IMR-90 (cell line): ENCODE data around the gene GRIN2A. TPM values are rescaled to one million over a fixed set of nuclear protein-coding genes. Genes with fewer than 3 reads are reported as not detected.

Experiments used
- ATAC-seq: fragments of 200-7000 bp; cut with Tn5 transposase; 2 replicates; pipeline ENCODE4 v1.9.1; 2020; ENCODE audit warnings: low read depth, mild to moderate bottlenecking, moderate library complexity
- BruUV-seq: library from RNA; stranded (reverse); fragments of 400-500 nt; replicated peaks from 2 replicates; lab custom pipeline; 2021; lab: Mats Ljungman, UMichigan
- CTCF ChIA-PET: fragments of 300-600 bp; formaldehyde crosslinking; extraction: SDS; loops from one replicate; lab custom pipeline; 2021; ENCODE audit warnings: antibody characterized with exemption; lab: Yijun Ruan, JAX
- POLR2A ChIA-PET: fragments of 300-600 bp; sonication (Branson Sonifier 250); formaldehyde crosslinking; loops from one replicate; lab custom pipeline; 2022; ENCODE audit warnings: antibody characterized with exemption; ENCODE audit not compliant: unreplicated experiment; lab: Charles Lee
- DNase-seq: peaks from one replicate; pipeline ENCODE4 v3.0.0; 2013
- H2AFZ ChIP-seq: replicated peaks from 2 replicates; pipeline ENCODE3; 2013; ENCODE audit warnings: low read length, mild to moderate bottlenecking; ENCODE audit not compliant: poor library complexity
- H2AK5ac ChIP-seq: 2 replicates; pipeline ENCODE4 v1.6.1; 2013; ENCODE audit warnings: low read depth, low read length, inconsistent platforms
- H2AK9ac ChIP-seq: replicated peaks from 2 replicates; pipeline ENCODE3; 2013; ENCODE audit warnings: mild to moderate bottlenecking, low read depth, low read length, moderate library complexity; ENCODE audit not compliant: poor library complexity
- H2BK120ac ChIP-seq: 2 replicates; pipeline ENCODE4 v1.6.1; 2013; ENCODE audit warnings: low read depth, low read length, inconsistent platforms
- H2BK15ac ChIP-seq: 3 replicates; pipeline ENCODE4 v1.6.1; 2013; ENCODE audit warnings: low read depth, low read length, inconsistent platforms
- H2BK20ac ChIP-seq: 2 replicates; pipeline ENCODE4 v1.6.1; 2013; ENCODE audit warnings: low read depth, mild to moderate bottlenecking, inconsistent platforms, low read length, moderate library complexity
- H2BK5ac ChIP-seq: 2 replicates; pipeline ENCODE4 v1.6.1; 2013; ENCODE audit warnings: mild to moderate bottlenecking, low read depth, low read length, inconsistent platforms; ENCODE audit not compliant: poor library complexity, severe bottlenecking
- H3K14ac ChIP-seq: replicated peaks from 2 replicates; pipeline ENCODE4 v1.6.1; 2013; ENCODE audit warnings: low read depth, low read length, inconsistent platforms
- H3K18ac ChIP-seq: 2 replicates; pipeline ENCODE4 v1.6.1; 2013; ENCODE audit warnings: low read depth, low read length, control low read depth
- H3K23ac ChIP-seq: 2 replicates; pipeline ENCODE4 v1.6.1; 2013; ENCODE audit warnings: low read depth, low read length, inconsistent platforms
- H3K27ac ChIP-seq: 2 replicates; pipeline ENCODE4 v1.5.1; 2013; ENCODE audit warnings: mild to moderate bottlenecking, control low read depth, low read length; ENCODE audit not compliant: insufficient read depth
- H3K27me3 ChIP-seq: 2 replicates; pipeline ENCODE4 v1.6.1; 2013; ENCODE audit warnings: low read length; ENCODE audit not compliant: control insufficient read depth, insufficient read depth
- H3K36me3 ChIP-seq: 2 replicates; pipeline ENCODE4 v1.6.1; 2013; ENCODE audit warnings: low read length, mixed read lengths; ENCODE audit not compliant: control insufficient read depth, insufficient read depth
- H3K4ac ChIP-seq: 2 replicates; pipeline ENCODE4 v1.6.1; 2013; ENCODE audit warnings: low read depth, low read length, inconsistent platforms
- H3K4me1 ChIP-seq: 2 replicates; pipeline ENCODE4 v1.6.1; 2013; ENCODE audit warnings: low read length, mixed read lengths; ENCODE audit not compliant: control insufficient read depth, insufficient read depth
- H3K4me2 ChIP-seq: 2 replicates; pipeline ENCODE4 v1.6.1; 2013; ENCODE audit warnings: low read depth, mild to moderate bottlenecking, control low read depth, low read length, moderate library complexity
- H3K4me3 ChIP-seq: 2 replicates; pipeline ENCODE4 v1.5.1; 2013; ENCODE audit warnings: low read depth, mild to moderate bottlenecking, control low read depth, low read length, moderate library complexity; ENCODE audit not compliant: insufficient read depth
- H3K56ac ChIP-seq: 2 replicates; pipeline ENCODE4 v1.6.1; 2013; ENCODE audit warnings: low read length, inconsistent platforms; ENCODE audit not compliant: insufficient read depth; ENCODE audit errors: extremely low read depth
- H3K79me1 ChIP-seq, 2 experiments: 2 replicates each; pipeline ENCODE4 v1.6.1; 2013; ENCODE audit warnings: low read length in 2 of 2, inconsistent platforms in 1 of 2, low read depth in 1 of 2
- H3K9ac ChIP-seq: 2 replicates; pipeline ENCODE4 v1.6.1; 2013; ENCODE audit warnings: low read depth, low read length, control low read depth
- H3K9me1 ChIP-seq: 2 replicates; pipeline ENCODE4 v1.6.1; 2013; ENCODE audit warnings: low read length, inconsistent platforms; ENCODE audit not compliant: insufficient read depth
- H3K9me3 ChIP-seq: 2 replicates; pipeline ENCODE4 v1.6.1; 2013; ENCODE audit warnings: low read length; ENCODE audit not compliant: control insufficient read depth, insufficient read depth
- H4K20me1 ChIP-seq: 2 replicates; pipeline ENCODE4 v1.6.1; 2013; ENCODE audit warnings: low read length, inconsistent platforms; ENCODE audit not compliant: insufficient read depth
- H4K5ac ChIP-seq: 2 replicates; pipeline ENCODE4 v1.6.1; 2013; ENCODE audit warnings: mild to moderate bottlenecking, low read depth, low read length, control low read depth
- H4K8ac ChIP-seq, 2 experiments: 2 replicates each; pipeline ENCODE4 v1.6.1; 2013; ENCODE audit warnings: low read depth in 2 of 2, low read length in 2 of 2, control low read depth in 1 of 2, inconsistent platforms in 1 of 2
- H4K91ac ChIP-seq: 2 replicates; pipeline ENCODE4 v1.6.1; 2013; ENCODE audit warnings: low read depth, low read length, inconsistent platforms; ENCODE audit not compliant: insufficient read depth
- CEBPB ChIP-seq: IDR thresholded peaks from 2 replicates; pipeline ENCODE4 v1.6.1; 2012; ENCODE audit warnings: low read depth, low read length, improper control_type of control experiment
- MAFK ChIP-seq: IDR thresholded peaks from 2 replicates; pipeline ENCODE4 v1.6.1; 2012; ENCODE audit warnings: low read depth, low read length, improper control_type of control experiment
- MAZ ChIP-seq: IDR thresholded peaks from 2 replicates; pipeline ENCODE4 v1.6.1; 2012; ENCODE audit warnings: low read depth, mild to moderate bottlenecking, low read length, improper control_type of control experiment, moderate library complexity, borderline replicate concordance
- RCOR1 ChIP-seq: IDR thresholded peaks from 2 replicates; pipeline ENCODE4 v1.6.1; 2012; ENCODE audit warnings: mild to moderate bottlenecking, low read length, improper control_type of control experiment; ENCODE audit not compliant: insufficient replicate concordance
- RFX5 ChIP-seq: IDR thresholded peaks from 2 replicates; pipeline ENCODE4 v1.8.0; 2012; ENCODE audit warnings: low read depth, mild to moderate bottlenecking, low read length, moderate library complexity
- WGBS, 2 experiments: methylation state at CpG; one replicate each; pipeline versions ENCODE4 v1.1.5 to v1.1.7; 2013; ENCODE audit warnings: missing lambda C conversion rate in 2 of 2; ENCODE audit not compliant: insufficient read length in 1 of 2; ENCODE audit errors: extremely low coverage in 2 of 2; 5-methylcytosine and 5-hydroxymethylcytosine counted together
- dilution Hi-C: fragments of 300-500 bp; cut with HindIII; formaldehyde crosslinking; loops from one replicate; pipeline ENCODE4 v1.14.3; 2018; ENCODE audit warnings: low sequenced_read_pairs; ENCODE audit not compliant: unreplicated experiment
- in situ Hi-C: fragments of 300-500 bp; cut with MboI; formaldehyde crosslinking; loops from 3 replicates; pipeline ENCODE4 v1.14.3; 2019; ENCODE audit warnings: low sequenced_read_pairs, inconsistent platforms, mixed read lengths
- intact Hi-C: fragments of 100-400 bp; cut with micrococcal nuclease; formaldehyde crosslinking; loops from 2 replicates; pipeline ENCODE4 v1.10.0; 2022
- polyA plus RNA-seq, 3 experiments: library from polyadenylated mRNA; depleted of rRNA; stranded (reverse); fragments of >200 nt; gene quantifications; 2 replicates each; pipeline ENCODE4 v1.2.3, GENCODE V29; 2012; ENCODE audit warnings: low replicate concordance in 1 of 3
- total RNA-seq: library from RNA; depleted of rRNA; stranded (reverse); fragments of >200 nt; gene quantifications from 2 replicates; pipeline ENCODE4 v1.2.3, GENCODE V29; 2012

Gene GRIN2A
- total and polyA plus RNA-seq, 2 of the 4 experiments (the other 2 are of a cell fraction): under 0.01 TPM; not detected in 1

GRCh38 chr16:9836118-9836736, 346.0 kb downstream of the GRIN2A start:
- no peaks in the 10 kb centered on the region for H3K27me3 ChIP-seq
- H3K4ac ChIP-seq: no peak overlapping the region
- H2BK5ac ChIP-seq: no peak overlapping the region
- H2AFZ ChIP-seq: no peak overlapping the region
- H4K91ac ChIP-seq: no peak overlapping the region
- H4K8ac ChIP-seq: no peak overlapping the region
- no peak for ATAC-seq
- no peaks in the 10 kb centered on the region for H3K4me1 ChIP-seq
- no peaks in the 10 kb centered on the region for H3K9me1 ChIP-seq
- no peaks in the 10 kb centered on the region for H3K79me1 ChIP-seq
- H3K9ac ChIP-seq: no peak overlapping the region
- no peaks in the 10 kb centered on the region for H4K20me1 ChIP-seq
- no peaks in the 10 kb centered on the region for H3K36me3 ChIP-seq
- dilution Hi-C loops (no loop called here), in situ Hi-C loops (no loop called here), intact Hi-C loops (no loop called here)
- no peak overlapping the region for H3K27ac ChIP-seq
- no peak overlapping the region for H2AK9ac ChIP-seq
- 86% methylated on average over 1 of the region's 9 CpGs; no CpG with 5 or more reads in 1 of the 2 experiments for WGBS, 2 experiments
- H3K4me2 ChIP-seq: no peak overlapping the region
- no peak overlapping the region for H3K14ac ChIP-seq
- no peak overlapping the region for H4K5ac ChIP-seq
- no peak for TF ChIP-seq RCOR1
- no peak for TF ChIP-seq MAZ
- no peak for TF ChIP-seq RFX5
- TF ChIP-seq CEBPB: no peak
- no peak for TF ChIP-seq MAFK
- no peak overlapping the region for H3K18ac ChIP-seq
- no peak overlapping the region for H2BK20ac ChIP-seq
- ChIA-PET POLR2A (no interaction called here), CTCF (interaction anchor here (0.5 kb wide), 1 partner anchor 48 kb away, joined by 3 read pairs; no protein-coding TSS in a partner anchor)
- H2BK15ac ChIP-seq: no peak overlapping the region
- no peak overlapping the region for H2AK5ac ChIP-seq
- H3K56ac ChIP-seq: no peak overlapping the region
- no peak overlapping the region for H3K23ac ChIP-seq
- no TSS peak for BruUV-seq
- no peak for DNase-seq
- H3K4me3 ChIP-seq: no peak overlapping the region
- H3K9me3 ChIP-seq: no peaks in the 10 kb centered on the region
- no peak overlapping the region for H2BK120ac ChIP-seq
